Heart left ventricle (tissue), 16 donors: Measurements from ENCODE around the gene UBAP2. TPM values are rescaled to one million over a fixed set of nuclear protein-coding genes. Genes with fewer than 3 reads are reported as not detected.

Experiments used
- ATAC-seq, 4 donors: fragments of 200-7000 bp; cut with Tn5 transposase; one replicate each; pipeline ENCODE4 v1.9.1; 2020 to 2022; ENCODE audit warnings: moderate library complexity in 4 of 4, mild to moderate bottlenecking in 3 of 4, moderate number of reproducible peaks in 1 of 4
- DNase-seq, 5 donors: peaks; one replicate each; pipeline ENCODE4 v3.0.0-alpha.2; 2020
- H3K27ac ChIP-seq, 12 donors: fragments of 200-600 bp; sonication (generic) in 4 of 12; one replicate each; pipeline versions ENCODE4 v1.5.0 to v1.8.0; 2016 to 2022; ENCODE audit warnings: mild to moderate bottlenecking in 2 of 12
- H3K27me3 ChIP-seq, 9 donors: fragments of 200-600 bp; sonication (generic) in 2 of 9; one replicate each; pipeline versions ENCODE4 v1.5.1 to v1.8.0; 2016 to 2022; ENCODE audit warnings: mild to moderate bottlenecking in 3 of 9
- H3K36me3 ChIP-seq, 9 donors: fragments of 200-600 bp; sonication (generic) in 2 of 9; one replicate each; pipeline versions ENCODE4 v1.5.0 to v1.8.0; 2018 to 2022; ENCODE audit warnings: mild to moderate bottlenecking in 2 of 9
- H3K4me1 ChIP-seq, 12 donors: fragments of 200-600 bp; sonication (generic) in 4 of 12; one replicate each; pipeline versions ENCODE4 v1.5.0 to v1.8.0; 2016 to 2022; ENCODE audit warnings: mild to moderate bottlenecking in 3 of 12
- H3K4me3 ChIP-seq, 12 donors: fragments of 200-600 bp; sonication (generic) in 4 of 12; one replicate each; pipeline versions ENCODE4 v1.5.0 to v1.8.0; 2017 to 2022; ENCODE audit warnings: mild to moderate bottlenecking in 9 of 12, moderate library complexity in 4 of 12
- H3K9me3 ChIP-seq, 12 donors: fragments of 200-600 bp; sonication (generic) in 4 of 12; one replicate each; pipeline versions ENCODE4 v1.5.0 to v1.8.0; 2016 to 2022; ENCODE audit warnings: mild to moderate bottlenecking in 1 of 12
- POLR2A ChIP-seq, 2 donors: fragments of 450-650 bp; IDR thresholded peaks; one replicate each; pipeline ENCODE4 v1.6.1; 2017; ENCODE audit warnings: antibody characterized with exemption in 2 of 2, mild to moderate bottlenecking in 2 of 2, moderate library complexity in 2 of 2
- WGBS, 4 donors: extraction: QIAGEN DNeasy Blood & Tissue Kit in 2 of 4; methylation state at CpG; one replicate each; pipeline versions ENCODE4 v1.1.5 to v1.1.7; 2013 to 2018; 5-methylcytosine and 5-hydroxymethylcytosine counted together
- intact Hi-C, 10 donors: fragments of 100-400 bp; cut with DNase I; formaldehyde crosslinking; loops; one replicate each; pipeline versions ENCODE4 v1.11.1 to v1.14.2; 2022
- polyA plus RNA-seq, 2 donors: library from polyadenylated mRNA; stranded (reverse); fragments of 200-250 nt; gene quantifications; one replicate each; pipeline ENCODE4 v1.2.3, GENCODE V29; 2013
- total RNA-seq, 9 donors: library from RNA; depleted of rRNA in 2 of 9; stranded (reverse); fragments of >200 nt in 2 of 9; fragmentation: NEBNext Ultra II Directional in 3 of 9; extraction: Animal tissue kit (Norgen Biotek cat#: 25700) in 3 of 9; gene quantifications; one replicate each; pipeline versions ENCODE4 v1.1.0 to v1.2.4, GENCODE V29; 2016 to 2023
- TF ChIP-seq, protein P1 (sequence below), 12 donors: fragments of 200-600 bp; sonication (generic) in 4 of 12; IDR thresholded peaks; one replicate each; pipeline versions ENCODE4 v1.5.0 to v1.8.0; 2018 to 2022; ENCODE audit warnings: antibody characterized with exemption in 12 of 12, mild to moderate bottlenecking in 5 of 12
- donor health status: ischemic (EF 13 %, LVEDD 7.1; RV severe dilation, severe dysfunction).
- donor health status: healthy with polysubstance abuse.
- donor health status: DM: no; HTN: yes; CAD: no.
- donor health status: DM: no; HTN: no; CAD: no.
- donor health status: ischemic (EF 25% LVEDD 6.9; RV normal size, moderate dysfunction).
- donor health status: ischemic (EF 25% LVEDD 5.7; RV mildly dilated, moderate dysfunction).
- donor health status: healthy.
- donor health status: DM: yes; HTN: yes; CAD: no.
- donor health status: ischemic (EF 35%, LVEDD 5.7; RV mildly dilated, moderate dysfunction).
- donor health status: nonischemic (EF 11% LVEDD 7.7; RV severe dilation, severe dysfunction).
- donor health status: DM: yes; HTN: yes; CAD: no.
- donor health status: PGD.
- donor health status: ischemic (EF 29% LVEDD 5.4; RV normal size, mild dysfunction).
- donor health status: nonischemic (EF 23%, LVEDD 6.1; RV moderate dilation, normal function).

The UBAP2 gene
- total and polyA plus RNA-seq, 11 donors = 12.9 to 36.2 (median 25.8) TPM

DNA sequence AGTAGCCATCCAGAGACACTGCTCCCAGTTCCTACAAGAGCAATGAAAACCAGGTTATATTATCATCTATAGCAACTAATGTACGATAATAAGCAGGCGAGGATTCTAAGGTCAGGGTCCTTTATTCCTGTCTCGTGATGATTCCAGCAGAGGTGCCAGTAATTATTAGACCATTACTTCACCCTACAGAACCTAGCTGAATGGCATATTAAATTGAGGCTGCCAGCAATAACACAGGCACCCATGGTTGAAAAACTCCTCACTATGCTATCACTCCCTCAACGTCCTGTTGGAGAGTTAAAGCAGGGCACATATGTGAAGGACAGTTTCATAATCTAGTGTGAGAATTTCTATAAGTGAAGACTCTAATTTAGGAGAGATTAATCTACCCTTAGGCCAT is 48.1 kb upstream of the UBAP2 start:
- TF ChIP-seq, protein P1, sequence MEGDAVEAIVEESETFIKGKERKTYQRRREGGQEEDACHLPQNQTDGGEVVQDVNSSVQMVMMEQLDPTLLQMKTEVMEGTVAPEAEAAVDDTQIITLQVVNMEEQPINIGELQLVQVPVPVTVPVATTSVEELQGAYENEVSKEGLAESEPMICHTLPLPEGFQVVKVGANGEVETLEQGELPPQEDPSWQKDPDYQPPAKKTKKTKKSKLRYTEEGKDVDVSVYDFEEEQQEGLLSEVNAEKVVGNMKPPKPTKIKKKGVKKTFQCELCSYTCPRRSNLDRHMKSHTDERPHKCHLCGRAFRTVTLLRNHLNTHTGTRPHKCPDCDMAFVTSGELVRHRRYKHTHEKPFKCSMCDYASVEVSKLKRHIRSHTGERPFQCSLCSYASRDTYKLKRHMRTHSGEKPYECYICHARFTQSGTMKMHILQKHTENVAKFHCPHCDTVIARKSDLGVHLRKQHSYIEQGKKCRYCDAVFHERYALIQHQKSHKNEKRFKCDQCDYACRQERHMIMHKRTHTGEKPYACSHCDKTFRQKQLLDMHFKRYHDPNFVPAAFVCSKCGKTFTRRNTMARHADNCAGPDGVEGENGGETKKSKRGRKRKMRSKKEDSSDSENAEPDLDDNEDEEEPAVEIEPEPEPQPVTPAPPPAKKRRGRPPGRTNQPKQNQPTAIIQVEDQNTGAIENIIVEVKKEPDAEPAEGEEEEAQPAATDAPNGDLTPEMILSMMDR (IDR thresholded peaks at IDR 0.05) = no peak
- no peak for TF ChIP-seq POLR2A (IDR thresholded peaks at IDR 0.05)
- DNase-seq = no peak
- intact Hi-C loops = loop anchor here in 2 of 10 donors (5.0 to 10.0 kb wide), 2 partner anchors 156 to 158 kb away; no protein-coding TSS in a partner anchor
- Histone ChIP-seq H3K4me3 (no peak overlapping the region), H3K4me1 (peaks cover 0 to 13% (median 0%) of the 10 kb centered on the region in 12 donors), H3K27me3 (no peaks in the 10 kb centered on the region), H3K9me3 (no peaks in the 10 kb centered on the region), H3K27ac (peak overlapping the region in 8 of 12 donors; percentile 9 to 76 (median 43)), H3K36me3 (peaks cover 0 to 100% (median 92%) of the 10 kb centered on the region in 9 donors)
- peak; percentile 46 to 81 (median 62) for ATAC-seq
- WGBS, 4 donors = 49 to 65% (median 59%) methylated on average over 4 of the region's 4 CpGs

DNA sequence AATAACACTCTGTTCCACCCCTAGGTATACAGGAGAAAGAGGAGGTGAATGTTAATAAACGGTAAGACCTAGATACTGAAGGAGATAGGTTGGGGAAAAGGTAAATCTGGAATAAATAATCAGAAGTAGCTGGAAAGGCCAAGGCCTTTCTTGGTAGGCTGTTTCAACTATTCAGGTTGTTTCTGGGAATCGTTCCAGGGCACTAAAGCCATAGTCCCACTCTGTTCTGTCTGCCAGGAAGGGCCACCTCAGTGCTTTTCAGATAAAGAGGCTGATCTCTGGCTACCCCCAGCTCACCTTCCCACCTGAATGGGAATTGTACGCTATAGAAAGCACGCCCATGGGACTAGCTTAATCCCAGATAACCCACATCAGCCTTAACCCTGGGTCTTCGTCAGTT is 44.9 kb upstream of the UBAP2 start:
- Histone ChIP-seq H3K27me3 (no peaks in the 10 kb centered on the region), H3K4me1 (peaks cover 0 to 13% (median 0%) of the 10 kb centered on the region in 12 donors), H3K27ac (peak overlapping the region in 4 of 12 donors; percentile 15 to 39 (median 28)), H3K4me3 (no peak overlapping the region), H3K9me3 (no peaks in the 10 kb centered on the region), H3K36me3 (peaks cover 0 to 100% (median 96%) of the 10 kb centered on the region in 9 donors)
- WGBS, 4 donors = 66 to 78% (median 73%) methylated on average over 5 of the region's 5 CpGs
- TF ChIP-seq POLR2A (IDR thresholded peaks at IDR 0.05) = no peak
- TF ChIP-seq, protein P1 (IDR thresholded peaks at IDR 0.05) = no peak
- DNase-seq (no peak), ATAC-seq (peak in 2 of 4 donors; percentile 23 to 39)
- intact Hi-C loops = loop anchor here in 1 of 10 donors (10.0 kb wide), 1 partner anchor 161 kb away; no protein-coding TSS in a partner anchor

DNA sequence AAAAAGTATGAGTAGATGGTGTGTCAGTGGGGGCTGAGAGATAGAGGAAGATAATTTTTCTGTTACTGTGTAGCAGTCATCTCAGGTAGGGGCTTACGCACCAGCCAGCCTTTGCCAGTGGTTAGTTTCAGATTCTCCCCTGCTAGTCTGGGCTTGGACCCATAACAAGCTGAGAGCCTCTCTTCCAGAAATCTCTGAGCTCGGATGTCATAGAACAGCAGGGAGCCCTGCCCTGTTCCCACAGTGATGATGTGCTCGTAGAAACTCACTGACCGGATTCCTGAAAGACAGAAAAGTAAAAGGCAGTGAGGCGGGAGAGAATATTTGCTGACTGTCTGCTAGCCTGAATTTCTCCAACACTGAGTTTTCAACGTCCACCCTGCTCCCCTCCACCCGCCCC is 40.6 kb upstream of the UBAP2 start:
- ATAC-seq = no peak
- TF ChIP-seq, protein P1 (IDR thresholded peaks at IDR 0.05) = no peak
- TF ChIP-seq POLR2A (IDR thresholded peaks at IDR 0.05) = no peak
- Histone ChIP-seq H3K36me3 (peaks cover 0 to 90% (median 81%) of the 10 kb centered on the region in 9 donors), H3K27ac (no peak overlapping the region), H3K9me3 (no peaks in the 10 kb centered on the region), H3K4me1 (peaks cover 0 to 37% (median 12%) of the 10 kb centered on the region in 12 donors), H3K4me3 (no peak overlapping the region), H3K27me3 (no peaks in the 10 kb centered on the region)
- no peak for DNase-seq
- WGBS, 4 donors = 92 to 93% (median 92%) methylated on average over 7 of the region's 7 CpGs
- intact Hi-C loops = loop anchor here in 1 of 10 donors (10.0 kb wide), 1 partner anchor 165 kb away; no protein-coding TSS in a partner anchor

DNA sequence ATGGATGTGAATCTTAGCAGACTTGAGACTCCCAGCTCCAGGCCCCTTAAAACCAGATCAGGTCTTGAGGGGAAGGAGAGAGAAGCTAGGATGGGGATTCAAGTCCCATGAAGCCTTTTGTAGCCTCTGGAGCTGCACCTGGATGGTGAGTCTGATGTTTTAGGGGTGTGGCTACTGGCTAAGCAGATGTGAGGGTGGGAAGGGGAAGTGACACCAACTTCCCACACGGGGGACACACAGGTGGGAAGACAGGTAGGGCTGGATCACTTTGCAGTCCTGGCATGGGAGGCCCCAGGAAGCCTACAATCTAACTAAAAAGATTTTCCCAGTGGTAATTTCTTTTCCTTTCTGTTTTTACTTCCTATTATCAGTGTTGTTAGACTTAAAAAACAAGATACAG is 38.7 kb upstream of the UBAP2 start:
- no peak for ATAC-seq
- no peak for DNase-seq
- Histone ChIP-seq H3K27me3 (no peaks in the 10 kb centered on the region), H3K9me3 (no peaks in the 10 kb centered on the region), H3K36me3 (peaks cover 0 to 71% (median 61%) of the 10 kb centered on the region in 9 donors), H3K27ac (peak overlapping the region in 6 of 12 donors; percentile 23 to 88 (median 73)), H3K4me1 (peaks cover 0 to 45% (median 13%) of the 10 kb centered on the region in 12 donors), H3K4me3 (no peak overlapping the region)
- intact Hi-C loops = loop anchor here in 1 of 10 donors (10.0 kb wide), 1 partner anchor 167 kb away; no protein-coding TSS in a partner anchor
- no peak for TF ChIP-seq POLR2A (IDR thresholded peaks at IDR 0.05)
- 38 to 58% (median 46%) methylated on average over 1 of the region's 1 CpG for WGBS, 4 donors
